Measurements from ENCODE around the gene COL4A4.

Gene COL4A4

GRCh38 chr2:227013881-227014280, 150.1 kb downstream of the COL4A4 start:
- no peak overlapping the region for H3K4me2 ChIP-seq
- no peak overlapping the region for H3K9ac ChIP-seq
- H3K36me3 ChIP-seq (ENCODE audit: insufficient read depth) = no peaks in the 10 kb centered on the region
- H3K27ac ChIP-seq = no peak overlapping the region
- no peaks in the 10 kb centered on the region for H4K20me1 ChIP-seq (ENCODE audit: insufficient read depth)
- no peak for TF ChIP-seq CTCF (conservative IDR thresholded peaks at IDR 0.05; ENCODE audit: low read depth, low read length)
- H3K79me2 ChIP-seq (ENCODE audit: insufficient read depth, low read depth) = no peaks in the 10 kb centered on the region
- no peak overlapping the region for H3K4me3 ChIP-seq (IDR thresholded peaks at IDR 0.05; ENCODE audit: insufficient read depth, low read depth, low read length)
- H3K4me1 ChIP-seq (ENCODE audit: low read depth, poor library complexity, severe bottlenecking) = no peaks in the 10 kb centered on the region
- no peaks in the 10 kb centered on the region for H3K27me3 ChIP-seq (ENCODE audit: insufficient read depth, low read depth)
- H2AFZ ChIP-seq (ENCODE audit: low read depth) = no peak overlapping the region

DNA sequence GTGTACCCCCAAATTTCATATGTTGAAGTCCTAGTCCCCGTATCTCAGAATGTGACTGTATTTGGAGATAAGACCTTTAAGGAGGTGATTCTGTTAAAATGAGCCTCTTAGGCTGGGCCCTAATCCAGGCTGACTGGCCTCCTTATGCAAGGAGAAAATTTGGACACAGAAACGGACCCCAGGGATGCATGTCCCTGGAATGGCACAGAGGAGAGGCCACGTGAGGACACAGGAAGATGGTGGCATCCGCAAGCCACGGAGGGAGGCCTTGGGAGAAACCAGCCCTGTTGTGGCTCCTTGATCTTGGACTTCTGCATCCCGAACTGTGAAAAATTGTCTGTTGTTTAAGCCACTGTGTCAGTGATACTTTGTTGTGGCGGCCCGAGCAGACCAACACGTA, 150.7 kb downstream of the COL4A4 start:
- H3K4me3 ChIP-seq (IDR thresholded peaks at IDR 0.05; ENCODE audit: insufficient read depth, low read depth, low read length) = no peak overlapping the region
- H3K4me2 ChIP-seq = no peak overlapping the region

DNA sequence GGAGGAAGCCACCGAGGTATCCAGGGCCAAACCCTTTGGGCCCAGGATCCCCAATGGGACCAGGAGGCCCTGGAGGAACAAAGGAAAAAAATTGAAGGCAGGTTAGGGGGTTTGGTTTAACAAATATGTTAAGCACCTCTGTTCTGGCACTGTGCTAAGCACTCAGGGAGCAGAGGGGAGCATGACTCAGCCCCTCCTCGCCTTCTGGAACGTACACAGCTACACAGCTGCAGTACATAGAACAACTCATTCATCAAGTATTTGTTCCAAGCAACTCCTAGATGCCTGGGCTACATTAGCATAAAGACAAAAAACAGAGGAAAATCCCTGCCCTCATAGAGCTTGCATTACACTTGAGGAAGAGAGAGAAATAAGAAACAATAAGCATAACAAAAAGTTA, 153.6 kb downstream of the COL4A4 start:
- no peaks in the 10 kb centered on the region for H3K27me3 ChIP-seq (ENCODE audit: insufficient read depth, low read depth)
- no peak overlapping the region for H3K27ac ChIP-seq
- no peaks in the 10 kb centered on the region for H3K36me3 ChIP-seq (ENCODE audit: insufficient read depth)
- no peaks in the 10 kb centered on the region for H4K20me1 ChIP-seq (ENCODE audit: insufficient read depth)
- H3K4me3 ChIP-seq (IDR thresholded peaks at IDR 0.05; ENCODE audit: insufficient read depth, low read depth, low read length) = no peak overlapping the region
- no peak overlapping the region for H3K4me2 ChIP-seq
- TF ChIP-seq CTCF (conservative IDR thresholded peaks at IDR 0.05; ENCODE audit: low read depth, low read length) = no peak
- no peak overlapping the region for H2AFZ ChIP-seq (ENCODE audit: low read depth)
- no peaks in the 10 kb centered on the region for H3K4me1 ChIP-seq (ENCODE audit: low read depth, poor library complexity, severe bottlenecking)
- no peak overlapping the region for H3K9ac ChIP-seq
- H3K79me2 ChIP-seq (ENCODE audit: insufficient read depth, low read depth) = no peaks in the 10 kb centered on the region

More for the DNA sequence above, 150.7 kb downstream of the COL4A4 start:
- Histone ChIP-seq H3K4me1 (ENCODE audit: low read depth, poor library complexity, severe bottlenecking) (no peaks in the 10 kb centered on the region), H3K9ac (no peak overlapping the region), H3K79me2 (ENCODE audit: insufficient read depth, low read depth) (no peaks in the 10 kb centered on the region), H4K20me1 (ENCODE audit: insufficient read depth) (no peaks in the 10 kb centered on the region), H2AFZ (ENCODE audit: low read depth) (no peak overlapping the region), H3K27me3 (ENCODE audit: insufficient read depth, low read depth) (no peaks in the 10 kb centered on the region), H3K27ac (no peak overlapping the region), H3K36me3 (ENCODE audit: insufficient read depth) (no peaks in the 10 kb centered on the region)
- no peak for TF ChIP-seq CTCF (conservative IDR thresholded peaks at IDR 0.05; ENCODE audit: low read depth, low read length)

DNA sequence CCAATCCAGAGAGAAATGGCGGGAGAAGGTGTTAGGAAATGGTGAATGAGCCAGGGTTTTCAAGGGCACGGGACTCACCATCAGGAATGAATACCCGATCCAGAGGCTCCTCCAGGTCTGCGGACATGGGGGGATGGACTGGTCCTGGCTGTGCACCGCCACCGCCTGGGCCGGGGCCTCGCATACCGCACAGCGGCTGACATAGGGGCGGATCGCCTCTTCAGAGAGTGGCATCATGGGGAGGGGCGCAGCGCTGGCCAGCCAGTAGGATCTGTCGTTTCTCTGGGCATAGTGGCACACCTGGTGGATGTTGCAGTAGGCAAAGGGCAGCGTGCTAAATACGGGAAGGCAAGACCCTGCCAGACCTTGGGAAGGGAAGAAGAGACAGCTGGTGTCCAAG, 156.1 kb downstream of the COL4A4 start:
- Histone ChIP-seq H3K4me3 (IDR thresholded peaks at IDR 0.05; ENCODE audit: insufficient read depth, low read depth, low read length) (no peak overlapping the region), H2AFZ (ENCODE audit: low read depth) (no peak overlapping the region), H3K4me1 (ENCODE audit: low read depth, poor library complexity, severe bottlenecking) (no peaks in the 10 kb centered on the region), H3K27ac (no peak overlapping the region), H4K20me1 (ENCODE audit: insufficient read depth) (no peaks in the 10 kb centered on the region), H3K9ac (no peak overlapping the region), H3K36me3 (ENCODE audit: insufficient read depth) (no peaks in the 10 kb centered on the region), H3K4me2 (no peak overlapping the region), H3K79me2 (ENCODE audit: insufficient read depth, low read depth) (no peaks in the 10 kb centered on the region), H3K27me3 (ENCODE audit: insufficient read depth, low read depth) (no peaks in the 10 kb centered on the region)
- TF ChIP-seq CTCF (conservative IDR thresholded peaks at IDR 0.05; ENCODE audit: low read depth, low read length) = no peak
